ENCODE results near the gene NCBP2L.

NCBP2L gene

GRCh38 chrX:107829878-107830277 lies 52.3 kb downstream of the NCBP2L start:
- in situ Hi-C loops (cut with MboI; ENCODE audit: low sequenced_read_pairs, unreplicated experiment) = no loop called here
- TF ChIP-seq CTCF (IDR thresholded peaks at IDR 0.05; ENCODE audit: borderline replicate concordance, control extremely low read depth, extremely low read depth, insufficient read depth, missing control alignments) = no peak
- no peak for DNase-seq (ENCODE audit: low spot score)

- no peak for DNase-seq (ENCODE audit: low spot score)
- in situ Hi-C loops (cut with MboI; ENCODE audit: low sequenced_read_pairs, unreplicated experiment) = no loop called here
Measured at GRCh38 chrX:107831071-107831730, 53.7 kb downstream of the NCBP2L start.

GRCh38 chrX:107834275-107835201 lies 57.0 kb downstream of the NCBP2L start:
- in situ Hi-C loops (cut with MboI; ENCODE audit: low sequenced_read_pairs, unreplicated experiment) = no loop called here
- TF ChIP-seq CTCF (IDR thresholded peaks at IDR 0.05; ENCODE audit: borderline replicate concordance, control extremely low read depth, extremely low read depth, insufficient read depth, missing control alignments) = no peak
- DNase-seq (ENCODE audit: low spot score) = no peak

More at GRCh38 chrX:107831071-107831730, 53.7 kb downstream of the NCBP2L start:
- no peak for TF ChIP-seq CTCF (IDR thresholded peaks at IDR 0.05; ENCODE audit: borderline replicate concordance, control extremely low read depth, extremely low read depth, insufficient read depth, missing control alignments)

- in situ Hi-C loops (cut with MboI; ENCODE audit: low sequenced_read_pairs, unreplicated experiment) = no loop called here
- TF ChIP-seq CTCF (IDR thresholded peaks at IDR 0.05; ENCODE audit: borderline replicate concordance, control extremely low read depth, extremely low read depth, insufficient read depth, missing control alignments) = no peak
- no peak for DNase-seq (ENCODE audit: low spot score)
Measured at GRCh38 chrX:107836958-107837357, 59.4 kb downstream of the NCBP2L start.

GRCh38 chrX:107840971-107841370 lies 63.4 kb downstream of the NCBP2L start:
- DNase-seq (ENCODE audit: low spot score) = no peak
- in situ Hi-C loops (cut with MboI; ENCODE audit: low sequenced_read_pairs, unreplicated experiment) = no loop called here
- no peak for TF ChIP-seq CTCF (IDR thresholded peaks at IDR 0.05; ENCODE audit: borderline replicate concordance, control extremely low read depth, extremely low read depth, insufficient read depth, missing control alignments)

- no peak for TF ChIP-seq CTCF (IDR thresholded peaks at IDR 0.05; ENCODE audit: borderline replicate concordance, control extremely low read depth, extremely low read depth, insufficient read depth, missing control alignments)
- in situ Hi-C loops (cut with MboI; ENCODE audit: low sequenced_read_pairs, unreplicated experiment) = no loop called here
Measured at GRCh38 chrX:107842715-107843400, 65.3 kb downstream of the NCBP2L start.

More at GRCh38 chrX:107842715-107843400, 65.3 kb downstream of the NCBP2L start:
- no peak for DNase-seq (ENCODE audit: low spot score)

Measured in GM13976 (cell line).